Activated T-cell treated with anti-CD3 and anti-CD28 coated beads for 48 hours (primary cell): Measurements from ENCODE around the gene HOXA9.

ENCODE experiments used
- DNase-seq: peaks from one replicate; pipeline ENCODE4 v3.0.0-alpha.2; 2020; ENCODE audit warnings: low read depth

Gene HOXA9

GRCh38 chr7:27165089-27165995, at the start of gene HOXA9:
Gene HOXA9 (minus strand): TSS chr7:27165537. CDS start chr7:27165457, 80 bp downstream.
- no peak for DNase-seq

GRCh38 chr7:27214239-27214950, 49.1 kb upstream of the HOXA9 start:
- no peak for DNase-seq

GRCh38 chr7:27213433-27214238, 48.3 kb upstream of the HOXA9 start:
- no peak for DNase-seq

- DNase-seq: no peak
These were observed 47.4 kb upstream of the HOXA9 start for GRCh38 chr7:27212497-27213432.

- no peak for DNase-seq
These were observed 46.4 kb upstream of the HOXA9 start for GRCh38 chr7:27211764-27212204.

DNA sequence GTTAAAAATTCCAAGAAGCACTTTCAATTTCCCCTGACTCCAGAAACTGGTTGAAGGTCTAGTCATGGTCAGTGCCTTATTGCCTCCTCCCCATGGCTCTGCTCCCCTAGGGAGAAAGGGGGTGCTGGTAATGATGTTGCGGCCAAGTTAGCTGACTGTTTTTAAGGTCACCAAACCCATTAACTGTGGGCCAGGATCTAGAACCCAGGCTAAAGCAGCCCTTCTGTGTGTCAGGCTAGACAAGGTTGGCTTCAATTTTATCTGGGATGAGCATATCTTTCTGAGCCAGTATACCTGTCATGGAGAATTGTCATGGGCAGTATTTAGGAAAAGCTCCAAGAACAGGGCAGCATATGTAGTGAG, 45.7 kb upstream of the HOXA9 start:
- DNase-seq: no peak

GRCh38 chr7:27210441-27211083, 45.2 kb upstream of the HOXA9 start:
- no peak for DNase-seq

GRCh38 chr7:27209933-27210440, 44.6 kb upstream of the HOXA9 start:
- DNase-seq: no peak

DNA sequence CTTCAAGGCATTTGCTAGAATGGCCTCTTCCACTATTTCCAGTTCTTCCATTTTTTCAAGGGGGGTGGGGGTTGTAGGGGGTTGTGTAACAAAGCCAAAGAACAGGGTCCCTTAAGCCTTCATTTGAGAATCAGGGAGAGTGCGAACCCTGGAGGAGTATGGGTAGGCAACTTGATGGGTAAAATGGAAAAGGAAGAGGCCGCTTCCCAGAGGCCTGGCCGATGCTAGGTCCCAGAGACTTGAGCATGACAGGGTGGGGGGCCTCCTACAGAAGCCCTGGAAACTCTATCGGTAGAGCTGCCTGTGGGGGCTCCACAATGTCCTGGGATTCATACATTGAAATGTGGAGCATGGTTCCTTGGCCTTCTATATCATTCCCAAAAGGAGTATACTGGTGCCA, 43.7 kb upstream of the HOXA9 start:
- DNase-seq: no peak

DNA sequence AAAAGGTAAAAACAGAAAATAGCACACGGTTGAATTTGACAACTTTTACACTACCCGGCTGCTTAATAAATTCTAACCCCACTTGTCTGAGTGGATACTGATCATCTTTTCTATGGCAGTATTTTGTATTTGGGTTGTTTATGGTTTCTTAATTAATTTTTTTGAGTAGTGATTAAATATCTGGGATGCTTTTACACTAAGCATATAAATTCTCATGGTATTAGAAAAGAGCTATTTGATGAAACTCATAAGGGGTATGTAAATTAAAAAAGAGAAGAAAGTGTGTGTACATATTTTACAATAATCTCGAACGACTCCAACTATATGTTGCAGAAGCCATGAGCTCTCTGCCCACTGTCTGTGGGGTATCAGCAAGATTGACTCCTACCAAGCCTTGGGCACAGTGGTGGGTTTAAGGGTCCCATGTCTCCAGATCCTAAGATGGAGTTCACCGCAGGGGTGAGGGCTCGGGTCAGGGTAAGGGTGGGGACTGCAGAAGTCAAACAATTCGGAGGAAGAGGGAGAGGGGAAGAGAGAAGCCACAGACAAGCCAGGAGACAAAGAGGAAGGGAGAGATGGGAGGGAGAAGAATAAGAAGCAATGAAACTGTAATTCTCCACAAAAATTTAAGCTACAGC, 42.1 kb upstream of the HOXA9 start:
- no peak for DNase-seq

DNA sequence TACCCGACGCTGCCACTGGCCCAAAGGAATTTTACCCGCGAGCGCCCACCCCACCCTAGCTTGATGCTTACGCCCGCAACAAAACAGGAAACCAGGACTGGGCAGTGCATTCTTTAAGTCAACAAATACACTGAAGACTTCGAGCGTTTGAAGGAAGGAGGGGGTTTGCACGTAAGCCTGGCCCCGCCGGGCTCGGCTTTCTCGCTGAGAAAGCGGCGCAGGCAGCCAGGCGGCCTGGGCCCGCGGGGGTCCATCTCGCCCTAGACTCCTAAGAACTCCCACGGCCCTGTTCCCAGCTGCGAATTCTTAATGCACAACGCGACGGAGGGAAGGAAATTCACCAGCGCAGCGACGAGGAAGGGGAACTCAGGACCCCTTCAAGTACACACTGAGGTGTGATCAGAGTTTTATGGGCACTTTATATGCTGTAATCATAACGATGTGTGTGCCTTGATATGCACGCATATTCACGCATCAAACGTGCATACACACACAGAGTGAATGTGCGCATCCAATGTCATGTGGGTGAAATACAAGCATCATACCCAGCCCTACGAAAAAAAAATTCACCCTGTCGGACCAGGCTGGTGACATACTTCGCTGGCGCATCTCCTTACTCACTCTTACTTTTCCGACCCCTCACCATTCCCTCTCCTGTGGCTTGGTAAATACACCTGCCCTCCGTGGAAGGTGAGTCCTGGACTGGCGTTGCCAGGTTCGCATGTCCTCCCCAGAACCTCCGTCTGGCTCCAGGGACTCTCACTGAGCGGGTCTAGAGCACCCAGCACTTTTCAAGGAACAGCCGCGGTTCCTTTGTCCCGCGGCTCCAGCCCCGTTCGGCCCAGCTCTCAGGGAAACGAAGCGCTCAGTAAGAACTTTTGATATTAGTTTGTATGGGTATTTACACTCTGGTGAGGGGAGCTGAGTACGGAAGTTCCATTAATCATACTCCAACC, 40.3 kb upstream of the HOXA9 start:
- no peak for DNase-seq

DNA sequence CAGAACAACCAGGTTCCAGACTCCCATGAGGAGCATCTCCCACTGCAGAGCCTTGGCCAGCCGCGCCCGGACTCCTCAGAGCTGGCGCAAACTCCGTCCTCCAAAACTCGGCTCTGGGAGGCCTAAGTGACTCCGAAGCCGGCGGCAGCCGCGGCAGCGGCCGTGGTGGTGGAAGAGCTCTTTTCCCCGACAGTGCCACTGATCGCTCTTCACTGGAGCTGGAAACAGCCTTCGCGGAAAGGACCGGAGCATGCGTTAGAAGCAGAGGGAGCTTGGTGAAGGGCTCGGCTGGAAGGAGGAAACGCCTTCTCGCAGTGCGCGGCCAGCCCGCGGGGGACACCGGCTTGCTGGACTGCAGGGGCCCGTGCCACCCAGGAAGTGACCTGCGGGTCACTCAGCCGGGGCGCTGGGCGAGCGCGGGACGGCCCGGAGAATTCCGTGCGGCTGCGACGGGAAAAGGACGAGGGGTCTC, 39.5 kb upstream of the HOXA9 start:
- no peak for DNase-seq

- no peak for DNase-seq
These were observed 38.7 kb upstream of the HOXA9 start for GRCh38 chr7:27203964-27204594.

DNA sequence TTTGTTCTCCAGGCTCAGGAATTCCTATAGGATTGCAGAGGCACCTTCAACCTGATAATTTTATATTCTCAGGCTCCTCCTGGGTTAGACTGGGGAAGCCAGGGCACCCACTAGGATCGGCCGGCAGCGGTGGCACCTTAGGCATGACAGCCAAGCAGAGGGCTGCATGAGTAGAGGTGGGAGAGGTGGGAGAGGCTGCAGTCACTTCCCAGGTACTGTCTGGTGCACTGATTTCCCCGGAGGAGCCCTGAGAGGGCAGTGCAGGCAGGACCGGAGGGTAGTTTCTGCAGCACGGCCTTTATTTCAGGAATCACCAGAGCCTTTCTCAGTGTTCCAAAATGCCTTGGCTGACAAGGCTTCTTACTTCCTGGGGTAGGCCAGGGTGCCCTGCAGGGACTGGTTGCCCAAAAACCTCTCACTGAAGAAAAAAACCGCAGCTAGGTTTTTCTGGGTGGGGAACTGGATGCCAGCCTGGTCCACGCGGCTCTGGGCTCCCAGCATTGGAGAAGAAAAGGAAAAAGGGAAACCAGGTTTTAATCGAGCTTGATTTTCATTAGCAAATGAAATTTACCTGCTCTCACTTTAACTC, 38.1 kb upstream of the HOXA9 start:
- DNase-seq: no peak

DNA sequence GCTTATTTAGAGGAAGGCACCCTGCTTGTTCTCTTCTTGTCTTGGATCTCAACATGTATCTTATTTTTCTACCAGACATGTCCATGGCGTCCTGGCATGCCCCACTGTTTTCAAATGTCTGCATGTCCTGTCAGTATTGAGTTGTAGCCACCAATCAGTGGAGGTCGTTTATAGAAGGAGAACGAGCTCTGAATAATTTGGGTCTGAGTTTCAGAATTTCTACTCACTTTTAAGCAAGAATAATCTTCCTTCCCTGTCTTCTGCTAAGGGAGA, 37.5 kb upstream of the HOXA9 start:
- no peak for DNase-seq

DNA sequence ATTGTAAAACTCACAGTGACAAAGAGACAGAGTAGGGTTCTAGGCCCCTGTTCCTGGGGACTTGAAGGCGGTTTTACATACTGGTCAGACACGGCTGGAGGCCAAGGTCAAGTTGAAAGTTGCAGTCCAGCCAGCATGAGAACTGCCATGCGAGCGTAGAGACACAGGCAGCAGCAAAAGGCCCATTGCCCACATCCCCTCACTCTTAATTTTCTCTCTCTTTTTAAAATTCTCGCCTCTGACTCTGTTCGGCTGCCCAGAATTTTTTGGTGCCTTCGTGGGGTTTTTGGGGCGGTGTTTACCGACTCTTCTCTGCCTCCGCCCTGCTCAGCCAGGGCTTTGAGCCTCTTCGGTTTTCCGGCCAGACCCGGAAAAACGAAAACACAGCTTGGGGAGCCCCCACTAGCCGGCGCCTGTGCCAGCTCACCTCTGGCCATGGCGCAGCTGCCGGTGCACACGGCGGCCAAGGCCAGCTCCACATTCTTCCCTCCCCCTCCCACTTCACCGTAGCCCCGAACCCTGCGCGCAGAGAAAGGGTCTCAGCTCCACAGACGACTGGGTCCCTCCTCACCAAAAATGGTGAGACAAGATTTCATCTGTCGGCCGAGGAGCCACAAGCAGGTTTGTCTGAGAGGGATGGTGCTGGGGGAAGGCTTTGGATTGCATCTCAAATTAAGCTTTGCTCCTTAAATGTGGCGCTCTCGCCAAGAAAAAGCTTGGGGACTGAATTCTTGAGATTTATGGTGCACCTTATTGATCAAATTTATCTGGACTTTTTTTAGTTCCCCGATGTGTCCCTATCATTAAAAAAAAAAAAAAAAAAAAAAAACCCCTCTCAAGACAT, 36.9 kb upstream of the HOXA9 start:
- DNase-seq: no peak

DNA sequence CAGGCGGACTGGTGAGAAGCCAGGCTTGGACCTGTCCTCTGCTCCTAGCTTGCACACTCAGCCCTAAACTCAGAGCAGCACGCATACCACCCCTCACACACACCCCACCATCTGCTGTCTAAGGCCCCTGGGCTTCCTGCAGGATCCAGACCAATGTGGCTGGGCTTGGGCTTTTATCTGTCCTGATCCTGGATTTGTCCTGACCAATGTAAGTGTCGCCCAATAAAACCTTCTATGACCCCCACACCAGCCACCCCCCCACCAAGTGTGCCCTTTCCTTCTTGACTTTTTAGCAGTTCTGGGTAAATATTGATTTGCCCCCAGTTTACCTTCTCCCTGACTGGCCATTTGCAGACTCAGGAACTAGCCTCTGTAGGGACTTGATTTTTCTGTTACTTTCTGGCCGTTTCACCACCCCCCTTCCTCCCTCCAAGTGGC, 36.3 kb upstream of the HOXA9 start:
- no peak for DNase-seq
